ENCODE measurements around the gene PLCG1. TPM values are rescaled to one million over a fixed set of nuclear protein-coding genes. Genes with fewer than 3 reads are reported as not detected.

PLCG1 gene
- total and polyA plus RNA-seq, 4 donors = 2.0 to 30.4 (median 16.1) TPM

GRCh38 chr20:41214202-41214601 lies 76.9 kb downstream of the PLCG1 start:
- WGBS = 98% methylated on average over 3 of the region's 3 CpGs
- no peak overlapping the region for H3K27ac ChIP-seq (ENCODE audit: low read depth in 1 of 2, low read length in 2 of 2)

GRCh38 chr20:41214666-41215065 lies 77.3 kb downstream of the PLCG1 start:
- Histone ChIP-seq H3K27me3 (ENCODE audit: control insufficient read depth in 4 of 4, insufficient read depth in 4 of 4, low read length in 3 of 4) (no peaks in the 10 kb centered on the region), H3K4me3 (ENCODE audit: low read depth in 1 of 3, low read length in 3 of 3) (no peak overlapping the region), H3K9ac (ENCODE audit: low read depth in 1 of 2, low read length in 2 of 2) (no peak overlapping the region), H3K27ac (ENCODE audit: low read depth in 1 of 2, low read length in 2 of 2) (no peak overlapping the region), H3K9me3 (ENCODE audit: control insufficient read depth in 4 of 4, low read length in 3 of 4) (no peaks in the 10 kb centered on the region), H3K36me3 (ENCODE audit: control insufficient read depth in 4 of 4, insufficient read depth in 3 of 4, low read depth in 1 of 4, low read length in 3 of 4) (peaks cover 0 to 5% (median 0%) of the 10 kb centered on the region in 4 donors), H3K4me1 (ENCODE audit: control insufficient read depth in 4 of 4, insufficient read depth in 4 of 4, low read length in 3 of 4) (no peaks in the 10 kb centered on the region)
- DNase-seq (ENCODE audit: low spot score) = no peak
- no peak for TF ChIP-seq RXRA (IDR thresholded peaks at IDR 0.05)
- no peak for TF ChIP-seq GABPA (IDR thresholded peaks at IDR 0.05 in 1 of 2, conservative IDR thresholded peaks at IDR 0.05 in 1 of 2)
- TF ChIP-seq, protein P1, sequence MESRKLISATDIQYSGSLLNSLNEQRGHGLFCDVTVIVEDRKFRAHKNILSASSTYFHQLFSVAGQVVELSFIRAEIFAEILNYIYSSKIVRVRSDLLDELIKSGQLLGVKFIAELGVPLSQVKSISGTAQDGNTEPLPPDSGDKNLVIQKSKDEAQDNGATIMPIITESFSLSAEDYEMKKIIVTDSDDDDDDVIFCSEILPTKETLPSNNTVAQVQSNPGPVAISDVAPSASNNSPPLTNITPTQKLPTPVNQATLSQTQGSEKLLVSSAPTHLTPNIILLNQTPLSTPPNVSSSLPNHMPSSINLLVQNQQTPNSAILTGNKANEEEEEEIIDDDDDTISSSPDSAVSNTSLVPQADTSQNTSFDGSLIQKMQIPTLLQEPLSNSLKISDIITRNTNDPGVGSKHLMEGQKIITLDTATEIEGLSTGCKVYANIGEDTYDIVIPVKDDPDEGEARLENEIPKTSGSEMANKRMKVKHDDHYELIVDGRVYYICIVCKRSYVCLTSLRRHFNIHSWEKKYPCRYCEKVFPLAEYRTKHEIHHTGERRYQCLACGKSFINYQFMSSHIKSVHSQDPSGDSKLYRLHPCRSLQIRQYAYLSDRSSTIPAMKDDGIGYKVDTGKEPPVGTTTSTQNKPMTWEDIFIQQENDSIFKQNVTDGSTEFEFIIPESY (IDR thresholded peaks at IDR 0.05) = no peak
- TF ChIP-seq NR2F2 (IDR thresholded peaks at IDR 0.05) = no peak
- TF ChIP-seq JUND (IDR thresholded peaks at IDR 0.05) = no peak
- TF ChIP-seq HNF4A (conservative IDR thresholded peaks at IDR 0.05) = no peak
- WGBS = 98% methylated on average over 3 of the region's 3 CpGs

More at GRCh38 chr20:41214202-41214601, 76.9 kb downstream of the PLCG1 start:
- no peaks in the 10 kb centered on the region for H3K9me3 ChIP-seq (ENCODE audit: control insufficient read depth in 4 of 4, low read length in 3 of 4)
- no peak overlapping the region for H3K4me3 ChIP-seq (ENCODE audit: low read depth in 1 of 3, low read length in 3 of 3)
- H3K9ac ChIP-seq (ENCODE audit: low read depth in 1 of 2, low read length in 2 of 2) = no peak overlapping the region
- H3K4me1 ChIP-seq (ENCODE audit: control insufficient read depth in 4 of 4, insufficient read depth in 4 of 4, low read length in 3 of 4) = no peaks in the 10 kb centered on the region
- H3K27me3 ChIP-seq (ENCODE audit: control insufficient read depth in 4 of 4, insufficient read depth in 4 of 4, low read length in 3 of 4) = no peaks in the 10 kb centered on the region
- no peak for DNase-seq (ENCODE audit: low spot score)
- TF ChIP-seq RAD21 (IDR thresholded peaks at IDR 0.05) = no peak
- peaks cover 0 to 5% (median 0%) of the 10 kb centered on the region in 4 donors for H3K36me3 ChIP-seq (ENCODE audit: control insufficient read depth in 4 of 4, insufficient read depth in 3 of 4, low read depth in 1 of 4, low read length in 3 of 4)

GRCh38 chr20:41217422-41217821 lies 80.1 kb downstream of the PLCG1 start:
- H3K4me3 ChIP-seq (ENCODE audit: low read depth in 1 of 3, low read length in 3 of 3) = no peak overlapping the region
- 88% methylated on average over 5 of the region's 5 CpGs for WGBS
- H3K36me3 ChIP-seq (ENCODE audit: control insufficient read depth in 4 of 4, insufficient read depth in 3 of 4, low read depth in 1 of 4, low read length in 3 of 4) = peaks cover 0 to 5% (median 0%) of the 10 kb centered on the region in 4 donors
- DNase-seq (ENCODE audit: low spot score) = no peak
- H3K4me1 ChIP-seq (ENCODE audit: control insufficient read depth in 4 of 4, insufficient read depth in 4 of 4, low read length in 3 of 4) = no peaks in the 10 kb centered on the region
- no peak overlapping the region for H3K9ac ChIP-seq (ENCODE audit: low read depth in 1 of 2, low read length in 2 of 2)
- TF ChIP-seq YY1 (IDR thresholded peaks at IDR 0.05) (no peak), FOXA1 (IDR thresholded peaks at IDR 0.05) (no peak), SP1 (IDR thresholded peaks at IDR 0.05) (no peak), FOXA2 (IDR thresholded peaks at IDR 0.05) (no peak)
- H3K27me3 ChIP-seq (ENCODE audit: control insufficient read depth in 4 of 4, insufficient read depth in 4 of 4, low read length in 3 of 4) = no peaks in the 10 kb centered on the region
- no peak overlapping the region for H3K27ac ChIP-seq (ENCODE audit: low read depth in 1 of 2, low read length in 2 of 2)
- no peaks in the 10 kb centered on the region for H3K9me3 ChIP-seq (ENCODE audit: control insufficient read depth in 4 of 4, low read length in 3 of 4)

DNA sequence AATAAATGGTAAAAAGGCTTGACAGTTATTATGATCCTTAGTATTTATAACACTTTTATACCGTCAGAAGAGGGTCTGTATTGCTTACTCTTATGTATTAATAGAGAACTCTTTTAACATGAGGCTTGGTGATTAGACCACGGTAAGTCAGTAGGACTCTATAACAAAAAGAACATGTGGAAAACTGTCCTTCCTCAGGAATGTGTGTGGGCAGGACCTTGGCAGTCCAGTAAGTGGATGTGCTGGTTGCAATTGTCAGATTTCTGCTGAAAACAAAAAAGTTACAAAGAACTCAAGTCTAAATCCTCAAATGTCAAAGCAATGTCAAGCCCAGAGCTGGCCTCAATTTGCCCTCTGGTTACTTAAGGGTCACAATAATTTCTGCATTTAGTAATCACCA lies 81.1 kb downstream of the PLCG1 start:
- 93% methylated on average over 2 of the region's 2 CpGs for WGBS
- TF ChIP-seq HNF4A (conservative IDR thresholded peaks at IDR 0.05) = no peak
- no peak for TF ChIP-seq CTCF (IDR thresholded peaks at IDR 0.05; ENCODE audit: low read depth, low read length, missing input control)
- no peak for TF ChIP-seq RXRA (IDR thresholded peaks at IDR 0.05)
- TF ChIP-seq FOXA2 (IDR thresholded peaks at IDR 0.05) = no peak
- Histone ChIP-seq H3K4me3 (ENCODE audit: low read depth in 1 of 3, low read length in 3 of 3) (no peak overlapping the region), H3K9ac (ENCODE audit: low read depth in 1 of 2, low read length in 2 of 2) (no peak overlapping the region), H3K4me1 (ENCODE audit: control insufficient read depth in 4 of 4, insufficient read depth in 4 of 4, low read length in 3 of 4) (no peaks in the 10 kb centered on the region), H3K27me3 (ENCODE audit: control insufficient read depth in 4 of 4, insufficient read depth in 4 of 4, low read length in 3 of 4) (no peaks in the 10 kb centered on the region), H3K9me3 (ENCODE audit: control insufficient read depth in 4 of 4, low read length in 3 of 4) (no peaks in the 10 kb centered on the region), H3K36me3 (ENCODE audit: control insufficient read depth in 4 of 4, insufficient read depth in 3 of 4, low read depth in 1 of 4, low read length in 3 of 4) (peaks cover 0 to 5% (median 0%) of the 10 kb centered on the region in 4 donors), H3K27ac (ENCODE audit: low read depth in 1 of 2, low read length in 2 of 2) (no peak overlapping the region)
- no peak for DNase-seq (ENCODE audit: low spot score)

Measured in liver (tissue), 9 donors.